Measurements from ENCODE around the gene SNAP29.
"Not testable (repeated sequence)": the region's sequence is repeated elsewhere in the genome, so short reads cannot be mapped to it uniquely, and the experiment has no call there.

SNAP29 gene

DNA sequence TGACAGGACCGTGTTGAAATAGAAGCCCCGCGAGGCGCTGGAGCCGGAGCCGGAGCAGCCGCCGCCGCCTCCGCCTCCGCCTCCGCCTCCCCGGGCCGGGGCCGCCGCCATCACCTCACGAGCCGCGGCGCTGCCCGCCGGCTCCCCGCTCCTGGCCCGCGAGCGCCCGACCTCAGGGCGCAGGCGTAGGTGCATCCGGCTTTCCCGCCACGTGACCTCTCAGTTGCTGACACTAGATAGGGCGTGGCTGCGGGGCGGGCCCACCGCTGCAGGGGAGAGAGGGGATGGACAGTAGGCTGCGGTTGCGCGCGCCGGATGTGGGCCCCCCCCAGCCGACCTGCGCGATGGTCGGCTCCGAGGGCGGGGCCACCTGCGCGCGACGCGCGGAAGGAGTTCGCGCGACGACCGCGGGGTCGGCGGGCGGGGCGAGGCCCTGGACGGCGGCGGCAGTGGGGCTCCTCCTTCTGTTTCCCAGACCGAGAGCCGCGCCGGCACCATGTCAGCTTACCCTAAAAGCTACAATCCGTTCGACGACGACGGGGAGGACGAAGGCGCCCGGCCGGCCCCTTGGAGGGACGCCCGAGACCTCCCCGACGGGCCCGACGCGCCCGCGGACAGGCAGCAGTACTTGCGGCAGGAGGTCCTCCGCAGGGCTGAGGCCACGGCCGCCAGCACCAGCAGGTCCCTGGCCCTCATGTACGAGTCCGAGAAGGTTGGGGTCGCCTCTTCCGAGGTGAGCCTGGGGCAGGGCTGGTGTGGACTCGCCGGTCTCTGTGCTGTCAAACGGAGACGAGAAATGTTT, at the start of gene SNAP29, which contains the start of gene PI4KA:
Gene SNAP29 (plus strand): TSS at position 393 of the 802 bp plus-strand sequence. CDS start 104 bp downstream, at position 497.
Gene PI4KA (minus strand): TSS at position 197 of the 802 bp plus-strand sequence. CDS start 86 bp downstream, at position 111.
- DNase-seq, result peak; percentile 99

DNA sequence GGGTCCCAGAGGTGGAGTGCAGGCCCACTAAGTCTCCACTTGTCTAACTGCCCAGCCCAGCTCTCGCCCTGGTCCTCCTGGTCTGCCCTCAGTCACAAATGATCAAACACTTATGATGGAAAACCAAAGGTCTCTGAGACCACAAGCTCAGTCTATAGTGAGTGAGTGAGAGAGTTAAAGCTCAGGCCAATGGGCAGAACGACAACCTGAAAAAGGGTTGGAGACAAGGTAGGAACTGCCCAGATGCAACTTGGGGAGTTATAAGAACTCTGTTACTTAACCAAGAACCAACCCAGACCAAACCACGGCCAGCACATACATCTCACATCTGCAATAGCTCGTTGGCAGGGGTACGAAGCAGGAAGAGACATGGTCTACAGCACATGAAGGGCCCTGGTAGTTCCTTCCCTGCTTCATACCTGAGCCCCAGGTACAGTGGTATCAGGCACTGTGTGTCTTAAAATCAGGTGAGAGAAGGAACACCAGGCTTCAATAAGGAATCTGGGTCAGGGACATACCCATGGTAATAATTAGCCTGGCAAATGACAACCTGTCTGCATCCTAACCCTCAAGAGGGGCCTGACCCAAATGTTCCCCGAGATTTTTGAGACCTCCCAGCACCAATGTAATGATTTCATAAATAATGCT, 49.1 kb upstream of the SNAP29 start:
- no peak for DNase-seq

- DNase-seq, result peak; percentile 20
These were observed 48.2 kb upstream of the SNAP29 start for GRCh38 chr22:20810645-20811044.

- DNase-seq, result no peak
These were observed 47.6 kb upstream of the SNAP29 start for GRCh38 chr22:20811171-20811570.

GRCh38 chr22:20811971-20812660, 46.7 kb upstream of the SNAP29 start:
- DNase-seq, result no peak

DNA sequence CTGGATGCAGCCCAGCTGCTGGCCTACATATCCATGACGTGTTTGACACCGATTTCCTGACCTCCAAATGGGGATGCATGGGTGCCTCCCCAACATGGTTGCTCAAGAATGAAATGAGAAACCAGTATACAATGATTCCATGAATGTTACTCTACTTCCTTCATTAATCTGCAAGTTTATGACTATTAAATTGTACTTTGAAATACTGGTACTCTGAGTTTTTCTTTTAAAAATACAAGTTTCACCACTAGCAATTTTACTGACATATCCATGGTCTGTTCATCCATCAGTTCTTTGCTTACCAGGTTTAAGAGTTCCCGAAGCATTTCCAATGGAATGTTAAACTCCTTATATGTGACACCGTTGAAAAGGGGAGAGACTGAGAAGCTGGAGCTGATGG, 45.8 kb upstream of the SNAP29 start:
- DNase-seq, result no peak

- no peak for DNase-seq
These were observed 44.5 kb upstream of the SNAP29 start for GRCh38 chr22:20814221-20814808.

DNA sequence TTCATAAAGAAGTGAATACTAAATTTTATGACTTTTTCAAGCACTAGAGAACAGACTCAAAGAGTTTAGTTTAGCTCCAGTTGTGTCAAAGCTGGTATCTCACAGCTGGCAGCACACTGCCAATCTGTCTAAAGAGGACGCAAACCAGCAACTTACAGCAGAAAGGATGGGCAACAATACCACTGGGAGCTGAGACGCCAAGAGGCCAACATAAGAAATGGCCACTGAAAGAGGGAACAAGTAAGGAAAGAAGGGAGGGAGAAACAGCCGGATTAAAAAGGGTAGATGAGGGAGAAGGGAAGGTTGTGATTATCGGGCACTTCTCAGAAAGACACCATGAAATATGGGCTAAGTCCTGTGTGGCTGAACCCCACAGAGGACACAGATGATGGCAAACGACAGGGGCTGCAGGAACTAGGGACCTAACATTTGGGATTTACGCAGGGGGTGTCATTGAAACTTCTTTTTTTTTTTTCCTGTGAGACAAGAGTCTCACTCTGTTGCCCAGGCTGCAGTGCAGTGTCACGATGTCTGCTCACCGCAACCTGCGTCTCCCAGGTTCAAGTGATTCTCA, 43.2 kb upstream of the SNAP29 start:
- no peak for DNase-seq

- DNase-seq, result no peak
These were observed 42.2 kb upstream of the SNAP29 start for GRCh38 chr22:20816559-20816958.

DNA sequence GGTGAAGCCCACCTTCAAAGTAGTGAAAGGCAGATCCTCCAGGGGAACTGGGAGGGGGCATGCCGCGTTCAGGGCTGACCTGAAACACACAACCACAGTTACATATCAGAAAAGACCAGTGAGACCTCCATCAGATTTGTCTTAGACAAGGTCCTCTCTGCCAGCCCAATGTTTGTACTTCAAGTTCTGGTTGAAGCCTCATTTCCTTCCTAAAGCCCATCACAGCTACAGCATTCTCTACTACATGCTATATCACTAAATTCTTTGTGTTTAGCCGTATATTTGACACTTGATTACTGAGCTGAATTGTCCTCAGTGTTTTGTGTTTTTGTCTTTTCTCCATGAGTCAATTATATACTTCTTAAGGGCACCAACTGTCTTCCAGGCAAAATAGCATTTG, 40.3 kb upstream of the SNAP29 start:
- DNase-seq, result no peak

GRCh38 chr22:20819471-20819870, 39.3 kb upstream of the SNAP29 start:
- no peak for DNase-seq

- not testable (repeated sequence) for DNase-seq
These were observed 37.0 kb upstream of the SNAP29 start for GRCh38 chr22:20821717-20822239.

GRCh38 chr22:20822240-20822639, 36.6 kb upstream of the SNAP29 start:
- DNase-seq, result no peak

GRCh38 chr22:20823264-20823663, 35.5 kb upstream of the SNAP29 start:
- DNase-seq, result no peak

GRCh38 chr22:20825216-20825615, 33.6 kb upstream of the SNAP29 start:
- DNase-seq, result not testable (repeated sequence)

- no peak for DNase-seq
These were observed 33.2 kb upstream of the SNAP29 start for GRCh38 chr22:20825624-20826023.

- DNase-seq, result not testable (repeated sequence)
These were observed 32.2 kb upstream of the SNAP29 start for GRCh38 chr22:20826373-20827152.

DNA sequence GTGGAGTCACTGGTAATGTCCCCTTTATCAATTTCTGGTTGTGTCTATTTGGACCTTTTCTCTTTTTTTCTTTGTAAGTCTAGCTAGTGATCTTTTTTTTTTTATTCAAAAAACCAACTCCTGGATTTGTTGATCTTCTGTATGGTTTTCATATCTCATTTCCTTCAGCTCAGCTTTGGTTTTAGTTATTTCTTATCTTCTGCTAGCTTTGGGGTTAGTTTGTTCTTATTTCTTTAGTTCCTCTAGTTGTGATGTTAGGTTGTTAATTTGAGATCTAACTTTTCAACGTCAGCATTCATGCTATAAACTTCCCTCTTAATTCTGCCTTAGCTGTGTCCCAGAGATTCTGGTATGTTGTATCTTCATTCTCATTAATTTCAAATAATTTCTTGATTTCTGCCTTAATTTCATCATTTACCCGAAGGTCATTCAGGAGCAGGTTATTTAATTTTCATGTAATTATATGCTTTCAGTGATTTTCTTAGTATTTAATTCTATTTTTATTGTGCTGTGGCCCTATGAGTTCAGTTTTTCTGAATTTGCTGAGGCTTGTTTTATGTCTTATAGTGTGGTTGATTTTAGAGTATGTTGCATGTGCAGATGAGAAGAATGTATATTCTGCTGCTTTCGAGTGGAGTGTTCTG, 29.2 kb upstream of the SNAP29 start:
- no peak for DNase-seq

DNA sequence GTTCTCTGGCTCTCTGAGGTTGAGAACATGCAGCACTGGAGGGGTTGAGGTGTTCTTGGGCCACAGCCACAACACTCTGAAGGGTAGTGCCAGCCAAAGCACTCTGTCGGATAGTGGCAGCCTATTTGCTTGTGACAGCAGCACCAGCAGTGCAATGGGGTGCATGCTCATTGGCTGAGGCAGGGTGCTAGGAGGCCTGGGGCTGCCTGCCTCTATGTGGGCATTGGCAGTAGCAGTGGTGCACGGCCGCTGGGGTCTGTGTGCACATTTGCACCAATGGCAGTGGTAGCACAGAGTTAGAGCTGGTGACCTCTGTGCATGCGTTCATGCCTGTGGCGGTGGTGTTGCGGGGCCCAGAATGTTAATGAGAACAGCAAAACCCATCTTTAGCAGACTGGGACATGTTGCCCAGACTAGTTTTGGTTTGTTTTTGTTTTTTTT, 25.6 kb upstream of the SNAP29 start:
- DNase-seq, result no peak

DNA sequence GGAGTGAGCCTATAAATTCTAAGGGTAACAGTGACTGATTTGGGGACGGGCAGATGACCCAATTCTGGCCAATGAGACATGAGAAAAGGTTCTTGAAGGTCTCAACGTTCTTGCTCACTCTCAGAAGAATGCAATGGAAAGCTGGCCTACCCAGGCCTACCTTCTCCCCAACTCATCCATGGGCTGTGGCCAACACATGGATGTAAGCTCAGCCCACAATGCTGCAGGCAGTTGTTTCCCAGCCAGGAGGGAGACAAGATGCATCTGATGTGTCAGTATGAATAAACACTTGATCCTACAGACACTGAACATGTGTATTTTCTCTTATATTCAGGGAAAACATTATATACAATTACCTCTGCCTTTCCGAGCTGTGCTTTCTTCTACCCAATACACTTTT, 24.6 kb upstream of the SNAP29 start:
- no peak for DNase-seq

DNA sequence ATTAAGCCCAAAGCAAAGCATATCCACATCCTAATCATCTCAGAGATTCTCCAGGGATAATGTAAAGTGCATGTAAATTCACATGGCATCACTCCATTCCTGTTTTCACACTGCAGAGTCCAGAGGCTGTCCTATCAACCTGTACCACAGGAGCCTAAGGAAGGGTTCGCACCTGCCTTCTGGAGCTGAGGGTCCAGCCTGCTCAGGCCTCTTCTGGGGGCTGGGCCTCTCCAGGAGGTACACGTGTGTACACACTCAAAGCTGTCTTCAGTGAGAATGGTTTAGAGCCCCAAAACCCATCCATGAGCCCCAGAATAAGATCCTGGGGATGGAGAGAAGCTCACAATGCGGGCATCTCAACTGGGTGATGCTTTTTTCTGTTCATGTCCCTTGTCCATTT, 24.1 kb upstream of the SNAP29 start:
- DNase-seq, result no peak

All from CD4-positive, alpha-beta T cell treated with Interleukin-6 for 4 hours (primary cell).